Thyroid gland (tissue), 4 donors: Measurements from ENCODE around the gene GPR25. TPM values are rescaled to one million over a fixed set of nuclear protein-coding genes. Genes with fewer than 3 reads are reported as not detected.

ENCODE experiments used
- DNase-seq, 2 donors: peaks; one replicate each; pipeline ENCODE4 v3.0.0-alpha.2; 2019
- H3K27ac ChIP-seq, 3 donors: fragments of 200-600 bp; sonication (generic); 1 replicate in 2 of 3; 2 replicates in 1 of 3; pipeline ENCODE4 v1.5.1; 2016 to 2019; ENCODE audit warnings: mild to moderate bottlenecking in 1 of 3, moderate library complexity in 1 of 3
- H3K27me3 ChIP-seq: fragments of 200-600 bp; sonication (generic); one replicate; pipeline ENCODE4 v1.5.1; 2019
- H3K36me3 ChIP-seq, 2 donors: fragments of 200-600 bp; sonication (generic); one replicate each; pipeline ENCODE4 v1.5.1; 2016 to 2019
- H3K4me1 ChIP-seq, 2 donors: fragments of 200-600 bp; sonication (generic); one replicate each; pipeline ENCODE4 v1.5.1; 2017 to 2019
- H3K4me3 ChIP-seq, 3 donors: fragments of 200-600 bp; sonication (generic); replicated peaks in 1 of 3; 1 replicate in 2 of 3; 2 replicates in 1 of 3; pipeline ENCODE4 v1.5.1; 2016; ENCODE audit warnings: mild to moderate bottlenecking in 1 of 3
- H3K9me3 ChIP-seq: fragments of 200-600 bp; sonication (generic); one replicate; pipeline ENCODE4 v1.5.1; 2017
- CTCF ChIP-seq, 6 experiments: fragments of 200-600 bp in 3 of 6; fragments of 450-650 bp in 3 of 6; sonication (generic) in 3 of 6; IDR thresholded peaks; one replicate each; pipeline ENCODE4 v1.5.1; 2016 to 2019; ENCODE audit warnings: antibody characterized with exemption in 6 of 6, mild to moderate bottlenecking in 2 of 6, inconsistent platforms in 1 of 6, moderate library complexity in 1 of 6
- POLR2A ChIP-seq, 2 donors: fragments of 450-650 bp; IDR thresholded peaks; one replicate each; pipeline ENCODE4 v1.6.1; 2017; ENCODE audit warnings: antibody characterized with exemption in 2 of 2, mild to moderate bottlenecking in 2 of 2, moderate library complexity in 1 of 2
- WGBS, 2 donors: methylation state at CpG; one replicate each; pipeline ENCODE4 v1.1.5; 2017; 5-methylcytosine and 5-hydroxymethylcytosine counted together
- intact Hi-C: fragments of 100-400 bp; cut with DNase I; formaldehyde crosslinking; loops from one replicate; pipeline ENCODE4 v1.15.1; 2023
- total RNA-seq, 4 donors: library from RNA; depleted of rRNA; stranded (reverse); fragments of >200 nt; gene quantifications; one replicate each; pipeline ENCODE4 v1.2.3, GENCODE V29; 2016

The GPR25 gene
- total RNA-seq, 4 donors from 2014 or later: 0.27 TPM; not detected in 3

GRCh38 chr1:200905411-200906052, 32.8 kb downstream of the GPR25 start:
- 76 to 85% methylated on average over 4 of the region's 4 CpGs for WGBS, 2 donors
- DNase-seq: no peak
- no peak overlapping the region for H3K27ac ChIP-seq
- no peaks in the 10 kb centered on the region for H3K4me1 ChIP-seq
- H3K4me3 ChIP-seq: no peak overlapping the region
- no peaks in the 10 kb centered on the region for H3K9me3 ChIP-seq
- intact Hi-C loops: no loop called here
- H3K36me3 ChIP-seq: no peaks in the 10 kb centered on the region
- TF ChIP-seq POLR2A (IDR thresholded peaks at IDR 0.05) (no peak), CTCF (IDR thresholded peaks at IDR 0.05) (no peak)
- no peaks in the 10 kb centered on the region for H3K27me3 ChIP-seq

DNA sequence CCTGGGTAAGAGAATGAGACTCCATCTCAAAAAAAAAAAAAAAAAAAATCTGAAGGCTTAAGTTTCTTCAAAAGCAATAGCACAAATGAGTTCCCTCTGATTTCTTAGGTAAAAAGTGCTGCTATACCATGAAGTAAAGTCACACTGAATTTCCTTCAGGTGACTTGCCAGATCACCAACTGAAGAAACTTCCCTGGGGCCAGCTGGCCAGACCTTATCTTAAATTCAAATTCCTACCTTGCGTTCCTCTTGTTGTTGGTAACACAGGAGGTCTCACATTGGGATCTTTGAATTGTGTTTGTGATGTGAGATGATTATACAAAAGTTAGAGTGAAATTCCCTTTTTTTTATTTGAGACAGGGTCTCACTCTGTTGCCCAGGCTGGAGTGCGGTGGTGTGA, 33.7 kb downstream of the GPR25 start:
- Histone ChIP-seq H3K4me1 (no peaks in the 10 kb centered on the region), H3K9me3 (no peaks in the 10 kb centered on the region), H3K27ac (no peak overlapping the region), H3K36me3 (no peaks in the 10 kb centered on the region), H3K4me3 (no peak overlapping the region), H3K27me3 (no peaks in the 10 kb centered on the region)
- intact Hi-C loops: no loop called here
- DNase-seq: no peak
- no peak for TF ChIP-seq POLR2A (IDR thresholded peaks at IDR 0.05)
- 95 to 96% methylated on average over 2 of the region's 2 CpGs for WGBS, 2 donors

GRCh38 chr1:200907611-200908097, 34.9 kb downstream of the GPR25 start:
- DNase-seq: no peak
- Histone ChIP-seq H3K27ac (no peak overlapping the region), H3K9me3 (no peaks in the 10 kb centered on the region), H3K36me3 (no peaks in the 10 kb centered on the region), H3K4me3 (no peak overlapping the region), H3K27me3 (no peaks in the 10 kb centered on the region), H3K4me1 (no peaks in the 10 kb centered on the region)
- 88 to 89% methylated on average over 5 of the region's 5 CpGs for WGBS, 2 donors
- TF ChIP-seq CTCF (IDR thresholded peaks at IDR 0.05) (no peak), POLR2A (IDR thresholded peaks at IDR 0.05) (no peak)
- intact Hi-C loops: no loop called here

DNA sequence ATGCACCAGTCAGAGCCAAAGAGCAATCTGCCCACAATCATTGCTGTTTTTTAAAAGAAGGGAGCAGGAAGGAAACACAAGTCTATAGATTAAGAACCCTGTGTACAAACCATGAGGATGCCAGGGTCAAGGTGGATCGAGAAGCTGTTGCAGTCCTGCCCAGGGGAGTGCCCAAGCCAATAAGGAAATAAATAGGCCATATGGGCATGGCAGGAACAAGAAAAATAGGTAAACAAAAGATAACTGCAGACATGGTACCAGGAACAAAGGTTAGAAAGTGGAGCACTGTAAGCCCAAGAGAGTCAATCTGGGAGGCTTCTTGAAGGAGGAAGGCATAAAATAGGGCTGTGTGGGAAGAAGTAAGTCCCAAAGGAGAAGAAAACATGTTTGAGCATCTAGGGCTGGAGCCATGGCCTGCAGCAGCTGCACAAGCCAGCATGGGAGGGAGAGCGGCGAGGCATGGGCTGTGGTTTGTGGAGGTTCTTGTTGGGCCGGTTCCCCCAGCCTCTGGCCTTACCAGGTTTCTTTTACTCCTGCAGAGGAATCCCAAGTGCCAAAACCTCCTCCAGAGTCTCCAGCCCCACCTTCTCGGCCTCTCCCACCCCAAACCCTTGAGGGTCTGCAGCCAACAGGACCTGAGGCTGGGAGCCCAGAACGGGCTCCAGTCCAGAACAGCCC, 35.5 kb downstream of the GPR25 start:
- Histone ChIP-seq H3K4me1 (no peaks in the 10 kb centered on the region), H3K9me3 (no peaks in the 10 kb centered on the region), H3K4me3 (no peak overlapping the region), H3K27me3 (no peaks in the 10 kb centered on the region), H3K36me3 (no peaks in the 10 kb centered on the region), H3K27ac (no peak overlapping the region)
- no peak for DNase-seq
- 75 to 80% methylated on average over 4 to 6 of the region's 6 CpGs for WGBS, 2 donors
- intact Hi-C loops: no loop called here
- no peak for TF ChIP-seq POLR2A (IDR thresholded peaks at IDR 0.05)

DNA sequence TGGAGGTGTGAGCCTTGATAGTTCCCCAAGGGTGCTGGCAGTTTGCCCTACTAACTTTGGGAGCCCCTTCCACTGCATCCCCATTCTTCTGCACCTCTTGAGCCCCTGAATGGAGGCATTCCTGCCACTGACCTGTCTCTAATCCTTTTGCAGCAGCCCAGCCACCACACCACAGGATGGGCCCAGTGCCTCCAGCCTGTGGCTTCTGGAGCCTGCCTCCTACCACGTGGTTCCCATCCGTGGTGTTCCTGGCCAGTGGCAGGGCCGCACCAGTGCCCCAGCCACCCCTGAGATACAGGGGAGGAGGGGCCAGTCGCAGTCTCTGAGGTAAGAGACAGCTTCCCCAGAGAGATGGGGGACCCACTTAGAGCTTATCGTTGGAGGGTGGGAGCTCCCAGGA, 36.3 kb downstream of the GPR25 start:
- WGBS, 2 donors: 83 to 100% methylated on average over 3 to 5 of the region's 5 CpGs

More for the DNA sequence above, 36.3 kb downstream of the GPR25 start:
- Histone ChIP-seq H3K27me3 (no peaks in the 10 kb centered on the region), H3K27ac (no peak overlapping the region), H3K4me3 (no peak overlapping the region), H3K36me3 (no peaks in the 10 kb centered on the region), H3K9me3 (no peaks in the 10 kb centered on the region), H3K4me1 (no peaks in the 10 kb centered on the region)
- intact Hi-C loops: no loop called here
- no peak for DNase-seq
- TF ChIP-seq CTCF (IDR thresholded peaks at IDR 0.05) (no peak), POLR2A (IDR thresholded peaks at IDR 0.05) (no peak)
